Measurements from ENCODE around the gene RNASEH1. TPM values are rescaled to one million over a fixed set of nuclear protein-coding genes. Genes with fewer than 3 reads are reported as not detected.

The RNASEH1 gene
- total and polyA plus RNA-seq, 2 experiments from 2014 or later: 24.3 to 41.5 TPM

GRCh38 chr2:3542107-3542506 is 16.0 kb downstream of the RNASEH1 start:
- Histone ChIP-seq H3K4me3 (no peak overlapping the region), H3K4me1 (ENCODE audit: low read depth) (peaks cover 7% of the 10 kb centered on the region), H3K36me3 (peaks cover 33% of the 10 kb centered on the region), H3K27ac (no peak overlapping the region), H3K9me3 (ENCODE audit: low read depth) (no peaks in the 10 kb centered on the region), H3K27me3 (no peaks in the 10 kb centered on the region)
- no peak for TF ChIP-seq CTCF (IDR thresholded peaks at IDR 0.05; ENCODE audit: low read depth, low read length)
- no peak for DNase-seq (ENCODE audit: low read depth in 1 of 2, low spot score in 1 of 2)

- TF ChIP-seq CTCF (IDR thresholded peaks at IDR 0.05; ENCODE audit: low read depth, low read length): no peak
- Histone ChIP-seq H3K9me3 (ENCODE audit: low read depth) (no peaks in the 10 kb centered on the region), H3K27me3 (no peaks in the 10 kb centered on the region), H3K27ac (no peak overlapping the region), H3K4me3 (no peak overlapping the region), H3K36me3 (peaks cover 13% of the 10 kb centered on the region), H3K4me1 (ENCODE audit: low read depth) (peaks cover 7% of the 10 kb centered on the region)
- no peak for DNase-seq (ENCODE audit: low read depth in 1 of 2, low spot score in 1 of 2)
Measured at GRCh38 chr2:3539836-3540235, 18.3 kb downstream of the RNASEH1 start.

GRCh38 chr2:3536682-3537632 is 21.2 kb downstream of the RNASEH1 start:
- Histone ChIP-seq H3K4me3 (no peak overlapping the region), H3K27me3 (no peaks in the 10 kb centered on the region)

GRCh38 chr2:3535794-3536681 is 22.1 kb downstream of the RNASEH1 start:
- no peak overlapping the region for H3K4me3 ChIP-seq
- DNase-seq (ENCODE audit: low read depth in 1 of 2, low spot score in 1 of 2): peak in 1 of 2 donors; percentile 87
- H3K4me1 ChIP-seq (ENCODE audit: low read depth): peaks cover 8% of the 10 kb centered on the region
- H3K36me3 ChIP-seq: no peaks in the 10 kb centered on the region
- H3K27ac ChIP-seq: peak overlapping the region; percentile 58
- H3K27me3 ChIP-seq: no peaks in the 10 kb centered on the region
- peak; percentile 20 for TF ChIP-seq CTCF (IDR thresholded peaks at IDR 0.05; ENCODE audit: low read depth, low read length)
- H3K9me3 ChIP-seq (ENCODE audit: low read depth): no peaks in the 10 kb centered on the region

More at GRCh38 chr2:3536682-3537632, 21.2 kb downstream of the RNASEH1 start:
- peaks cover 6% of the 10 kb centered on the region for H3K36me3 ChIP-seq
- DNase-seq (ENCODE audit: low read depth in 1 of 2, low spot score in 1 of 2): peak in 1 of 2 donors; percentile 68
- H3K27ac ChIP-seq: peak overlapping the region; percentile 58
- peak; percentile 72 for TF ChIP-seq CTCF (IDR thresholded peaks at IDR 0.05; ENCODE audit: low read depth, low read length)
- peaks cover 2% of the 10 kb centered on the region for H3K4me1 ChIP-seq (ENCODE audit: low read depth)
- H3K9me3 ChIP-seq (ENCODE audit: low read depth): no peaks in the 10 kb centered on the region

- Histone ChIP-seq H3K4me1 (ENCODE audit: low read depth) (peaks cover 8% of the 10 kb centered on the region), H3K27ac (no peak overlapping the region), H3K4me3 (no peak overlapping the region), H3K9me3 (ENCODE audit: low read depth) (no peaks in the 10 kb centered on the region), H3K27me3 (no peaks in the 10 kb centered on the region), H3K36me3 (no peaks in the 10 kb centered on the region)
- no peak for TF ChIP-seq CTCF (IDR thresholded peaks at IDR 0.05; ENCODE audit: low read depth, low read length)
- no peak for DNase-seq (ENCODE audit: low read depth in 1 of 2, low spot score in 1 of 2)
Measured at GRCh38 chr2:3535467-3535793, 22.7 kb downstream of the RNASEH1 start.

Measured in cardiac muscle cell (in vitro differentiated cells and primary cell).